SK-N-SH treated with all-trans-retinoic acid at 6 μM for 48 hours (cell line): ENCODE results near the gene CHEK2.

Experiments
- ATAC-seq: fragments of 200-7000 bp; cut with Tn5 transposase; 3 replicates; pipeline ENCODE4 v1.9.1; 2020; ENCODE audit warnings: mild to moderate bottlenecking, moderate library complexity
- BACH2 ChIP-seq: fragments of 250-450 bp; sonication (Bioruptor Pico); IDR thresholded peaks from 2 replicates; pipeline ENCODE4 v1.9.0; 2021; ENCODE audit warnings: mild to moderate bottlenecking, borderline replicate concordance
- CREB5 ChIP-seq: fragments of 250-450 bp; sonication (Bioruptor Pico); IDR thresholded peaks from 2 replicates; pipeline ENCODE4 v1.5.1; 2020; ENCODE audit warnings: low read depth, mild to moderate bottlenecking, moderate library complexity
- CSDC2 ChIP-seq: fragments of 250-450 bp; sonication (Bioruptor Pico); IDR thresholded peaks from 2 replicates; pipeline ENCODE4 v1.5.0; 2020; ENCODE audit warnings: mild to moderate bottlenecking, moderate library complexity
- CSRNP3 ChIP-seq: fragments of 250-450 bp; sonication (Bioruptor Pico); IDR thresholded peaks from 2 replicates; pipeline ENCODE4 v1.5.1; 2021; ENCODE audit warnings: mild to moderate bottlenecking, moderate library complexity
- ESRRG ChIP-seq: fragments of 250-450 bp; sonication (Bioruptor Pico); IDR thresholded peaks from 2 replicates; pipeline ENCODE4 v1.6.1; 2021; ENCODE audit warnings: mild to moderate bottlenecking
- GLIS3 ChIP-seq: fragments of 250-450 bp; sonication (Bioruptor Pico); IDR thresholded peaks from 2 replicates; pipeline ENCODE4 v1.5.0; 2020; ENCODE audit warnings: mild to moderate bottlenecking, moderate library complexity
- ISL1 ChIP-seq: fragments of 250-450 bp; sonication (Bioruptor Pico); IDR thresholded peaks from 2 replicates; pipeline ENCODE4 v2.1.2; 2022; ENCODE audit warnings: mild to moderate bottlenecking, moderate library complexity
- OSR1 ChIP-seq: fragments of 250-450 bp; sonication (Bioruptor Pico); IDR thresholded peaks from 2 replicates; pipeline ENCODE4 v1.8.0; 2022; ENCODE audit warnings: moderate library complexity, mild to moderate bottlenecking, inconsistent platforms
- PATZ1 ChIP-seq: fragments of 250-450 bp; sonication (Bioruptor Pico); IDR thresholded peaks from 2 replicates; pipeline ENCODE4 v1.8.0; 2020; ENCODE audit warnings: mild to moderate bottlenecking, moderate library complexity, borderline replicate concordance
- POU6F1 ChIP-seq: fragments of 250-450 bp; sonication (Bioruptor Pico); IDR thresholded peaks from 2 replicates; pipeline ENCODE4 v1.8.0; 2021; ENCODE audit warnings: low read depth, mild to moderate bottlenecking, moderate library complexity, borderline replicate concordance
- PPARA ChIP-seq: fragments of 250-450 bp; sonication (Bioruptor Pico); IDR thresholded peaks from 2 replicates; pipeline ENCODE4 v1.5.0; 2020; ENCODE audit warnings: mild to moderate bottlenecking, borderline replicate concordance
- RARB ChIP-seq: fragments of 250-450 bp; sonication (Bioruptor Pico); IDR thresholded peaks from 2 replicates; pipeline ENCODE4 v1.8.0; 2021; ENCODE audit warnings: mild to moderate bottlenecking, moderate library complexity
- SNAI2 ChIP-seq: fragments of 250-450 bp; sonication (Bioruptor Pico); IDR thresholded peaks from 2 replicates; pipeline ENCODE4 v1.5.0; 2020; ENCODE audit warnings: mild to moderate bottlenecking, moderate library complexity
- TOX ChIP-seq: fragments of 250-450 bp; sonication (Bioruptor Pico); IDR thresholded peaks from 2 replicates; pipeline ENCODE4 v1.8.0; 2021; ENCODE audit warnings: mild to moderate bottlenecking, moderate library complexity, borderline replicate concordance
- TSHZ2 ChIP-seq: fragments of 250-450 bp; sonication (Bioruptor Pico); IDR thresholded peaks from 2 replicates; pipeline ENCODE4 v1.5.0; 2020; ENCODE audit warnings: mild to moderate bottlenecking, moderate library complexity
- ZC3H10 ChIP-seq: fragments of 250-450 bp; sonication (Bioruptor Pico); IDR thresholded peaks from 2 replicates; pipeline ENCODE4 v1.5.1; 2021; ENCODE audit warnings: mild to moderate bottlenecking, moderate library complexity
- ZFP3 ChIP-seq: fragments of 250-450 bp; sonication (Bioruptor Pico); IDR thresholded peaks from 2 replicates; pipeline ENCODE4 v1.5.0; 2020; ENCODE audit warnings: mild to moderate bottlenecking, moderate library complexity
- ZFP30 ChIP-seq: fragments of 450-650 bp; formaldehyde crosslinking; IDR thresholded peaks from 2 replicates; pipeline ENCODE4 v1.5.0; 2022; ENCODE audit warnings: mild to moderate bottlenecking, moderate library complexity
- ZNF565 ChIP-seq: fragments of 450-650 bp; formaldehyde crosslinking; conservative IDR thresholded peaks from 2 replicates; pipeline ENCODE4 v1.5.0; 2020; ENCODE audit warnings: low read depth, mild to moderate bottlenecking, moderate library complexity

Gene CHEK2

GRCh38 chr22:28714043-28714628, 27.5 kb downstream of the CHEK2 start:
- TF ChIP-seq CSRNP3: no peak
- TF ChIP-seq ZNF565 (CRISPR knock-in tag): no peak
- TF ChIP-seq TOX (CRISPR knock-in tag): no peak
- no peak for TF ChIP-seq TSHZ2
- TF ChIP-seq POU6F1 (CRISPR knock-in tag): no peak
- TF ChIP-seq ZFP30 (CRISPR knock-in tag): no peak
- TF ChIP-seq GLIS3 (CRISPR knock-in tag): no peak
- no peak for TF ChIP-seq SNAI2
- no peak for TF ChIP-seq CREB5 (CRISPR knock-in tag)
- no peak for TF ChIP-seq ZC3H10 (CRISPR knock-in tag)
- ATAC-seq: no peak

- ATAC-seq: peak; percentile 85
- TF ChIP-seq BACH2: no peak
- no peak for TF ChIP-seq OSR1 (CRISPR knock-in tag)
- TF ChIP-seq ESRRG (CRISPR knock-in tag): no peak
- peak; percentile 92; the same call in 1 of the 2 replicates for TF ChIP-seq CREB5 (CRISPR knock-in tag)
- peak; percentile 85 for TF ChIP-seq PATZ1 (CRISPR knock-in tag)
- TF ChIP-seq RARB: no peak
- no peak for TF ChIP-seq CSRNP3
- no peak for TF ChIP-seq PPARA
- TF ChIP-seq ZFP3 (CRISPR knock-in tag): peak; percentile 57
- TF ChIP-seq ISL1: peak; percentile 98
- TF ChIP-seq ZFP30 (CRISPR knock-in tag): no peak
- no peak for TF ChIP-seq CSDC2 (CRISPR knock-in tag)
- no peak for TF ChIP-seq TSHZ2
- 0 out of 2 replicates have a peak, but pooled peaks have one; percentile 30 for TF ChIP-seq GLIS3 (CRISPR knock-in tag)
- peak; percentile 86 for TF ChIP-seq ZC3H10 (CRISPR knock-in tag)
- TF ChIP-seq ZNF565 (CRISPR knock-in tag): no peak
- TF ChIP-seq POU6F1 (CRISPR knock-in tag): no peak
Measured at GRCh38 chr22:28711820-28712777, 29.5 kb downstream of the CHEK2 start.
